Astrocyte (in vitro differentiated cells and primary cell): ENCODE data around the gene CAMK2D.

Experiments
- CTCF ChIP-seq: IDR thresholded peaks from 2 replicates; pipeline ENCODE4 v1.5.1; 2011; ENCODE audit warnings: low read depth, mild to moderate bottlenecking, inconsistent platforms, low read length, moderate library complexity; ENCODE audit not compliant: insufficient read depth
- EZH2 ChIP-seq: IDR thresholded peaks from 2 replicates; pipeline ENCODE4 v1.6.1; 2012; ENCODE audit warnings: mild to moderate bottlenecking, low read length, inconsistent platforms; ENCODE audit not compliant: insufficient read depth

- TF ChIP-seq CTCF, result no peak
- no peak for TF ChIP-seq EZH2
Measured at GRCh38 chr4:113773014-113773413, 11.5 kb upstream of the CAMK2D start.
